Sigmoid colon (tissue), 4 donors: ENCODE data around the gene HCN2.

Experiments used
- CTCF ChIP-seq, 4 experiments: fragments of 450-650 bp in 3 of 4; fragments of 200-600 bp in 1 of 4; IDR thresholded peaks; one replicate each; pipeline ENCODE4 v1.5.1; 2016 to 2019; ENCODE audit warnings: antibody characterized with exemption in 4 of 4, mild to moderate bottlenecking in 3 of 4, moderate library complexity in 2 of 4
- EP300 ChIP-seq, 4 donors: sonication (generic); formaldehyde crosslinking; IDR thresholded peaks; one replicate each; pipeline ENCODE4 v1.6.1; 2017; ENCODE audit warnings: antibody characterized with exemption in 4 of 4
- POLR2AphosphoS5 ChIP-seq, 4 donors: sonication (generic); formaldehyde crosslinking; IDR thresholded peaks; one replicate each; pipeline ENCODE4 v1.6.1; 2017; ENCODE audit warnings: antibody characterized with exemption in 4 of 4

DNA sequence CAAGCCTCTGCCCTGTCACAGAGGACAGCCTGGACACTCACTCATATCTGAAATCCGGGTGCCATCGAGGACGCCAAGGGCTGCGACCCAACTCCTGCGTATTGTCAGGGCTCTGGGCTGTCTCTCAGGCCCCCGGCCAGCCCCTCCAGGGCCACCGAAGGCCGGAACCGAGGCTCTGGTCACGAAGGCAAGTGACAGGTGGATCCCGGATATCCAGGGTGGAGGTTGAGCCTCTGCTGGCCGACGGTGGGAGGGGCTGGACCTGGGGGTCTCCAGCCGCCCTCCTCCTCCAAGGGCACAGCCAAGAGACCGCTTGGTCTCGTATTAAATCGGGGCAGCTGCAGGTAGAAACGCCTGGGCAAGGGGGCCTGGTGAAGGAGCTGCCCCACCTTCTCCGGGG is 67.9 kb downstream of the HCN2 start:
- TF ChIP-seq CTCF (IDR thresholded peaks at IDR 0.05), result no peak
- no peak for TF ChIP-seq EP300 (IDR thresholded peaks at IDR 0.05)
- no peak for TF ChIP-seq POLR2AphosphoS5 (IDR thresholded peaks at IDR 0.05)
